ENCODE data around the gene ZNF543.
"Not testable (repeated sequence)": the region's sequence is repeated elsewhere in the genome, so short reads cannot be mapped to it uniquely, and the experiment has no call there.

The ZNF543 gene

GRCh38 chr19:57320180-57321084, at the start of gene ZNF543:
Gene ZNF543, plus strand, starts transcription at chr19:57320472. Its CDS starts 382 bp downstream, at chr19:57320854.
- peak; percentile 93 for DNase-seq

DNA sequence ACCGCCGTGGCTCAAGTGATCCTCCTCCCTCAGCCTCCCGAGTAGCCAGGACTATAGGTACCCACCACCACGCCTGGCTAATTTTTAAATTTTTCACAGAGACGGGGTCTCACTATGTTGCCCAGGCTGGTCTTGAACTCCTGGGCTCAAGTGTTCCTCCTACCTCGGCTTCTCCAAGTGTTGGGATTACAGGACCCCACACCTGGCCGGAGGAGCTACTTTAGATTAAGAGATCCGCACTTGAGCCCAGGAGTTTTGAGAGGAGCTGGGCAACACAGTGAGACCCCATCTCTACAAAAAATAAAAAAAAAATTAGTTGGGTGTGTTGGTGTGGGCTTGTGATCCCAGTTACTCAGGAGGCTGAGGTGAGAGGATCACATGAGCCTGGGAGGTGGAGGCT, 49.0 kb upstream of the ZNF543 start:
- no peak for DNase-seq

DNA sequence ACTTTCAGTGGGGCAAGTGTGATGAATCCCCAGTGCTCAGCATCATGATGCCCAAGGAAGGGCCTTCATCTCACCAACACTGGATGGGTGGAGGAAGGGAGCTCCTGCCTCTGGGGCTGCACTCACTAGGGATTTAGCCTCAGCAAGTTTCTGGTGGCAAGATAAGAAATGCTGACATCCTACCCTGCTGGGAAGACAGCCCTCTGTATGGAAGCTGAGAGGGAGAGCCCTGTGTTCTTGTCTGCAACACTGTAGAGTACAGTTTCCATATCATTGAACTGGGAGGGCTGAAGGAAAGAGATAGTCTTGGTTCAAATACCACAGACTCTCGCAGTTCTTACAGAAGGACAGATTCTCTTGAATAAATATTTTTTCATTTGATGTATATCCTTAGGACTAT, 47.3 kb upstream of the ZNF543 start:
- no peak for DNase-seq

DNA sequence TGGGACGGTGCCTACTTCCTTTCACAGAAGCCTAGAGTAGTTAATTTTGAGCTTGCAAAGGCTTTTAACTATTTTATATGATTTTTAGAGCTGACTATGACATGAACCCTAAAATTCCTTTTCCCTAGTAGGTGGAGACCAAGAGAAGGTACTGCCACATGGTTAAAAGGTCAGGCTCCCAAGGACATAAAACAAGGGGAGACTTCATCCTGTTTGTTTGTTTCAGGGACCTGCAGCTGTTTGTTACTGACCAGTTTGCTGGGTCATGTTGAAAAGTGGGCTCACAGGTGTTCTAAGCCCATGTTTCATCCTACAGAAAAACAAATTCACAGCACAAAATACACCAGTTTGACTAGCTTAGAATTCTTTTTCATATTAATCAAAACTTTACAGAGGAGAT, 43.8 kb upstream of the ZNF543 start:
- no peak for DNase-seq

- DNase-seq, result not testable (repeated sequence)
Measured at GRCh38 chr19:57278481-57278880, 41.8 kb upstream of the ZNF543 start.

- peak; percentile 93 for DNase-seq
Measured at GRCh38 chr19:57279418-57280164, 40.7 kb upstream of the ZNF543 start.

DNA sequence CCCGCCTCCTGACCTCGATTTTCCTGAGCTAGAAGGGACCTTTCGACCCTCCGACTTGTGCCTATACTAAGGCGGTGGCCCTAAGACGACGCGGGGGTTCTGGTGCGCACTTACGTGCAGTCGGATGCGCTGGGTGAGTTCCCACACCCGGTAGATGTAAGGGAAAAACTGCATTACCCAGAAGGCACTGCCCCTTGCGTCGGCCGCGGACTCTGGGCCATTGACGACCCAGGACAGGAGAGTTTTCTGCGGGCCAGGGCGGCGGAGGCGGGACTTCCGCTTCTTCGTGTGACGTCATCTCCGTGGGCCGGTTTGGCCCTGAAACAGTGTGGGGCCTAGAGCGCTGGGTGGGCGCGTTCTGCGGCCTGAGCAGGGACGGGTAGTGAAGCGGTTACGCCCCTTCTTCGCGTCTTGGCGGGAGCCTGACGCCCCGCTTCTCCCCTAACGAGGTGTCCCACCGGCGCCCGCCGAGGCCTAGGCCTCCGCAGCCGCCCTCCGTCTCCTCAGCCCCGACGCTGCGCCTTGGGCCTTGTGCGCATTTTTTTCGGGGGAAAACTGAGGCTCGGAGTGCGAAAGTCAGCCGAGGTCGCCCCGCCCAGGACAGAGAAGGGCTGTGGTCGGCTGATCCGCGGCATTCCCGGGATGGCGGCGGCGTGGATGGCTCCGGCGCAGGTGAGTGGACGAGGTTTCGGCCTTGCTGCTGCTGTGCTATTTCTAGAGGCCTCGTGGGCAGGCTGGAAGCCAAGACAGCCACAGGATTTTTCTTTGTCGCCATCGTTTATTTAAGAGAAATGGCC, 39.9 kb upstream of the ZNF543 start, which contains the start of gene ZNF460:
Gene ZNF460, plus strand, starts transcription at position 321 of the 797 bp plus-strand sequence. Its CDS starts 322 bp downstream, at position 643.
- peak; percentile 96 for DNase-seq

DNA sequence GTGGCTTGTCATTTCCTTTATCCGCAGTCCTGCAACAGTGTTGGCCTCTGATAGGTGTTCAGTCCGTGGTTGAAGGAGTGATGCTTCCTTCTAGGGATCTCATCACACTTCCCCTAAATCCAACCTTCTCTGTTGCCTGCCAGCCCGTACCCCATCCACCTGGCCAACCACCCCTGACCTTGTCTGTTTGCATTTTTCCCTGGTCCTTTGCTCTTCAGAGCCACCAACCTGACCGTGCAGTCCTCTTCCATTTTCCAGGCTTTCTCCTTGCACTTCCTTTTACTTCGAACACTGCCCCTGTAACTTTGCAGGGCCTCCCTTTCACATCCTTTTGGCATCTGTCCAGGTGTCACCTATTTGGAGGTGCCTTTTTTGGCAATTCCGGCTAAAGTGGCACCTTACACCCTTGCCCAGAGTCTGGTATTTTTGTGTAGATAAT, 39.3 kb upstream of the ZNF543 start:
- peak; percentile 36 for DNase-seq

DNA sequence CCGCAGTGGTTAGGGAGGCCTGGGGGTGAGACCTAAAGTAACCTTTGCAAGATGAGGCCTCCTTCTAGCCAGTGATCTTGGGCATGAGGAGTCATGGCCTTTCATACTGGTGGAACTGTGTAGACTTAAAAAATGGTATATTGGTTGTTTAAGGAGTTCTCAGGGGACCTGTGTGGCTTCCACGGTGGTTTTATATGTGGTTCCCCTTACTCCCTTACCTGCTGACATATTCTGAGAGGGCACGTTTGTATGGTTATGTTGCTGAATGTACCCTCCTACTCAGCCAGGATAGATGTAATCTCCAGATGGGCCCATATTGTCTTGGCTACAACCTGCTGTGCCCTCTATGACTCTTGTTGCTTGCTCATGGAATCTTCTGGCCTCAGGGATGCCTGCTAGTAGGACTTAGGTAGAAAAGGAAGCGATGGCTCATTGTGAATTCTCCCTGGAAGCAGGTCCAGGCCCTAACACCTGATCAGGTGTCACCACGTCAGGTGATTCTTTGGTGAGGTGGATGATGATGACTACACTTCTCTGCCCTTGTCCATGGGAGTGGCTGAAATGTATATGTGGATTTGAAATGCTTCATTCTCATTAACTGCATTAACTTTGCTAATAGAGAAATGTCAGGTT, 38.1 kb upstream of the ZNF543 start:
- DNase-seq, result no peak

GRCh38 chr19:57288373-57288772, 31.9 kb upstream of the ZNF543 start:
- DNase-seq, result no peak

DNA sequence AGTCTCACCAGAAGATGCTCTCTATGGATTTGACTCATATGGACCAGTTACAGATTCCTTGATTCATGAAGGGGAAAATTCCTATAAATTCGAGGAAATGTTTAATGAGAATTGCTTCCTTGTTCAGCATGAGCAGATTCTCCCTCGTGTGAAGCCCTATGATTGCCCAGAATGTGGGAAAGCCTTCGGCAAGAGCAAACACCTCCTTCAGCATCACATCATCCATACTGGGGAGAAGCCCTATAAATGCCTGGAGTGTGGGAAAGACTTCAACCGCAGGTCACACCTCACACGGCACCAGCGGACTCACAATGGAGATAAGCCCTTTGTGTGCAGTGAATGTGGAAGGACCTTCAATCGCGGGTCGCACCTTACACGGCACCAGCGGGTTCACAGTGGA, 29.3 kb upstream of the ZNF543 start:
- DNase-seq, result no peak

DNA sequence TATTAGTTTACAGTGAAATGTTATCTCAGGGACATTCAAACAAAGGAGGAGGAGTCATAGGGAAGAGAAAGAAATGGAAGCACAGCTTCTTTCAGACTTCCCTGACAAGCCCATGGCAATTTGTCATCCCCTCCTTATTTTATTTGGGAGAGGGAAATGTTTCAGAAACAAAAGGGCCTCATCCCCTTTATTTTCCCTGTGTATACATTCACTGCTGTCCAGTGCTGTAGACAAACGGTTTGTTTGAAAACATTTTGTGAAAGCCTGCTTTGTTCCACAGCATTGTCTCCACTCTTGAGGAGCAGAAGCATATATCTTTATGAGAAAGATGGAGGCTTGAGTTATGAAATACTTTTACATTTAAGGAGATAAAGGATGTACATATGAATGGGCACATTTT, 27.7 kb upstream of the ZNF543 start:
- DNase-seq, result no peak

- DNase-seq, result no peak
Measured at GRCh38 chr19:57293719-57294118, 26.6 kb upstream of the ZNF543 start.

DNA sequence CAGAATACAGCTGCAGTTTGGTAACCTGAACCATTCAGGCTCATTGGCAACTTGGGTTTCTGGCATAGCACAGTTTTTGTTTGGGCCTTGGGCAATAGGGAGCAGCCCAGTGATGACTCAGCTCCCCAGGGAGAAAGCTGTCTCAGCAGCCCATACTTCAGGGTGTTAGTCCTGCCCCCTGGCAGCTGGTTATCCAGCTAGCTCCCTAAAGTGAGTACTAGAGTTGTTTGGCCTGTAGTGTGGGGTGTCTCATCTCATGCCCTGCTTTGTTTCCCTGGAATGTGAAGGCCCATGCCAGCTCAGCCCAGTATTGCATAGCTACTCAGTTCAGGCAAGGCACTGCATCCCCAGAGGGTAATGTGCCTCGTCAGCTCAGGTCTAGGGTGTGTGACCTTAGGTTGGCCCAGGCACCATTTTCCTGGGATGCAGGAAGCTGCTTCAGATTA, 18.2 kb upstream of the ZNF543 start:
- DNase-seq, result peak; percentile 73

DNA sequence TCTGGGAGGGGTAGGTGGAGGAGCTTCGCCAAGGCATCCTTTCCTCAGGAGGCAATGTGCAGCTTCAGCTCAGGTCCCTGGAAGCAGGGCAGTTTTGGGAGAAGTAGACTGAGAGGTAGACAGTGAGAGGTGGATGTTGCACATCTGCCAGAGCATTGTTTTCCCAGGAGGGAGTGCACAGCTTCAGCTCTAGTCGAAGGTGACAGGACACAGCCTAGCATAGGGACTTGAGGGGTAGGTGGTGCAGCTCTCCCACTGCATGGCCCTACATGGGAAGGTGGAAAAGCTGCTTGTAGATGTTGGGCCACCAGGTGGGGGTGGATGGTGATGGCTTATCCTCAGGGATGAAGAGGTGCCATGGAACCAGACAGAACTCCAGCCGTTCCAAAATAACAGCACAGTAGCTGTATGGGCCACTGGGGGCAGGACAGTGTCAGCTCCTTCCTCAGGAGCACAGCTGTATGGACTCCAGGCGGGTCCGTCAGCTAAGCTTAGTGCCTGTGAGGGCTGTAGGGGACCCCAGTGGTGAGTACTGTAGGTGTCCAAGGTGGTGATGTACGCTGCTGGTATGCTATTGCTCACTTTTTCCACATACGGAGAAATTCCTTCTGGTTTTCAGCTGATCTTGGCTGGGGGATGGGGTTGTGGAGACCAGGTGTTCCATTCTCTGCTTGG, 17.4 kb upstream of the ZNF543 start:
- no peak for DNase-seq

DNA sequence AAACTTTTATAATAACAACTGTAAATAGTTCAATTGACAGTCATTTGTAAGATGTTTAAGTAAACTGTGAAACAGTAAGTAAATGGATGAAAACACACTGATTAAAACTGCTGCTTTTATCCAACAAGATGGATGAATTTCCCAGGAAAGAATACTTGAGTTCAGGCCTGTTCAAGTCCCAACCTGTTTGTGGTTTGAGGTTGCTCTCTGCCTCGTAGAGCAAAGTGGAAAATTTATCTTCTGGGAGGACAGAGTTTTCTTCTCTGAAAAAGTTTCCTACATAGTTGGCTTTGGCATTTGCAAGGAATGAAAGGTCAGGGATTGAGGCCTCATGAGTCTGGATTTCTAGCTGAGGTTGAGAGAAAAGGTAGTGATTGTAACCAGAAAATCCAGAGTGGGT, 15.2 kb upstream of the ZNF543 start:
- DNase-seq, result no peak

DNA sequence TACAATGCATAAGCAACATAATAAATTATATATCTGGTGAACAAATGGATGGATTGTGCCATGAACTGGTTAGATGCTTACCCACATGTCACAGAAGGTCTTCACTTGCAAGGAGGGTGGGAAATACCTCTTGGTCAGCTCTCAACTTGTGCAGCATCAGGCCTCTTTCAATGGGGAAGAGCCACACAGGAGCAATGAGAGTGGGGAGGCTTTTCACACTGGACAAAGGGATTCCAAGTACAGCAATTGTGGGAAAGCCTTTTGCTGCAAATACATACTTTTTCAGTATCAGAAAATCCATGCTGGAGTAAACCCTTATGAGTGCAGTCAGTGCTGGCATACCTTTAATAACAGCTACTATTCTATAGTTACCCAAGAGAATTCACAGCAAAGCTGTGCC, 11.8 kb upstream of the ZNF543 start:
- no peak for DNase-seq

DNA sequence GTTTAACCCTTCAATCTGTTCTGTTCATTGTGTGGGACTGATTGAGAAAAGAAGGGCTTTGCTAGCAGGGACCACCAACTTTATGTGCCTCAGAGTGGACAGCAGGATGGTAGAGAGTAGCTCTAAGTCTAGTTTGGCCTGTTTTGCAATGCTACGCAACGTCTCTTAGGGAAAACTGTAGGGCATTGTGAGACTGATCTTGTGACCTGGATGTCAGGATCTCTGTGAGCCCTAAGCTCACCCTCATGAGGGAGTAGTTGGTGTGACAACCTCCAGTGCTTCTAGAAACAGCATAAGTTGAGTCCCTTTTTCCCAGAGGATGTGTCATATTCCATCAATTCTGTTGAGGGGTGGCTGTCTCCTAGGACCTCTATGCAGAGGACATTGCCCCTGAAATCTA, 9.5 kb upstream of the ZNF543 start:
- no peak for DNase-seq

- DNase-seq, result no peak
Measured at GRCh38 chr19:57314146-57314545, 6.1 kb upstream of the ZNF543 start.

- no peak for DNase-seq
Measured at GRCh38 chr19:57317503-57317902, 2.8 kb upstream of the ZNF543 start.

DNA sequence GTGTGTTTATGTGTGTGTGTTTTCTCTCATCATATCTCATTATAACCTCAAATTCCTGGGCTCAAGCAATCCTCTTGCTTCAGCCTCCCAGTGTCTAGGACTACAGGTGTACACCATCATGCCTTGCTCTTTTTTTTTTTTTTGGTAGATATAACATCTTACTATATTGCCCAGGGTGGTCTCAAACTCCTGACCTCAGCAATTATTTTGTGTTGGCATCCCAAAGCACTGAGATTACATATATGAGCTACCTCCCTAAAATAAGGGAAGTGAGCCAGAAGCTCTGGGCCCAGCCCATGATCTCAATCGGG, 448 bp upstream of the ZNF543 start:
- DNase-seq, result no peak

DNA sequence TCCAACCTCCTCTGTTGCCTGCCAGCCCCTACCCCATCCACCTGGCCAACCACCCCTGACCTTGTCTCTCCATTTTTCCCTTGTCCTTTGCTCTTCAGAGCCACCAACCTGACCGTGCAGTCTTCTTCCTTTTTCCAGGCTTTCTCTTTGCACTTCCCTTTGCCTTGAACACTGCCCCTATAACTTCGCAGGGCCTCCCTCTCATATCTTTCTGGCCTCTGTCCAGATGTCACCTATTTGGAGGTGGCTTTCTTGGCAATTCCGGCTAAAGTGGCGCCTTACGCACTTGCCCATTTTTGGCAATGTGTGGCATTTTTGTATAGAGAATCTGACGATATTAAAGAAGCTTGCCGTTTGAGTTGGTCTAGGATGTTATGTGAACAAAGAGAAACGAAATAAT, 844 bp downstream of the ZNF543 start:
- no peak for DNase-seq
